SJCRH30 (cell line): Measurements from ENCODE around the gene CLMN. TPM values are rescaled to one million over a fixed set of nuclear protein-coding genes. Genes with fewer than 3 reads are reported as not detected.

Experiments used
- DNase-seq, 2 experiments: peaks; one replicate each; pipeline ENCODE4 v3.0.0-alpha.2; 2015 to 2020
- H3K27ac ChIP-seq: fragments of 250-450 bp; sonication (Bioruptor Pico); 2 replicates; pipeline ENCODE4 v1.5.1; 2020; ENCODE audit warnings: mild to moderate bottlenecking, moderate library complexity
- H3K27me3 ChIP-seq: fragments of 250-450 bp; sonication (Bioruptor Pico); 2 replicates; pipeline ENCODE4 v1.5.1; 2020; ENCODE audit warnings: mild to moderate bottlenecking, moderate library complexity
- H3K36me3 ChIP-seq: fragments of 250-450 bp; sonication (Bioruptor Pico); 2 replicates; pipeline ENCODE4 v1.5.1; 2020; ENCODE audit warnings: mild to moderate bottlenecking, moderate library complexity
- H3K4me1 ChIP-seq: fragments of 250-450 bp; sonication (Bioruptor Pico); 2 replicates; pipeline ENCODE4 v1.5.1; 2020; ENCODE audit warnings: mild to moderate bottlenecking, moderate library complexity
- H3K4me3 ChIP-seq: fragments of 250-450 bp; sonication (Bioruptor Pico); 2 replicates; pipeline ENCODE4 v1.5.1; 2020; ENCODE audit warnings: mild to moderate bottlenecking, moderate library complexity
- H3K9me3 ChIP-seq: fragments of 250-450 bp; sonication (Bioruptor Pico); replicated peaks from 2 replicates; pipeline ENCODE4 v1.5.1; 2020; ENCODE audit warnings: mild to moderate bottlenecking, moderate library complexity
- total RNA-seq: library from RNA; depleted of rRNA; stranded (reverse); fragments of >200 nt; shearing (Covaris generic); gene quantifications from 2 replicates; pipeline ENCODE4 v1.2.3, GENCODE V29; 2014

The CLMN gene
- total RNA-seq, 1 experiment from 2014 or later, result 29.0 TPM

DNA sequence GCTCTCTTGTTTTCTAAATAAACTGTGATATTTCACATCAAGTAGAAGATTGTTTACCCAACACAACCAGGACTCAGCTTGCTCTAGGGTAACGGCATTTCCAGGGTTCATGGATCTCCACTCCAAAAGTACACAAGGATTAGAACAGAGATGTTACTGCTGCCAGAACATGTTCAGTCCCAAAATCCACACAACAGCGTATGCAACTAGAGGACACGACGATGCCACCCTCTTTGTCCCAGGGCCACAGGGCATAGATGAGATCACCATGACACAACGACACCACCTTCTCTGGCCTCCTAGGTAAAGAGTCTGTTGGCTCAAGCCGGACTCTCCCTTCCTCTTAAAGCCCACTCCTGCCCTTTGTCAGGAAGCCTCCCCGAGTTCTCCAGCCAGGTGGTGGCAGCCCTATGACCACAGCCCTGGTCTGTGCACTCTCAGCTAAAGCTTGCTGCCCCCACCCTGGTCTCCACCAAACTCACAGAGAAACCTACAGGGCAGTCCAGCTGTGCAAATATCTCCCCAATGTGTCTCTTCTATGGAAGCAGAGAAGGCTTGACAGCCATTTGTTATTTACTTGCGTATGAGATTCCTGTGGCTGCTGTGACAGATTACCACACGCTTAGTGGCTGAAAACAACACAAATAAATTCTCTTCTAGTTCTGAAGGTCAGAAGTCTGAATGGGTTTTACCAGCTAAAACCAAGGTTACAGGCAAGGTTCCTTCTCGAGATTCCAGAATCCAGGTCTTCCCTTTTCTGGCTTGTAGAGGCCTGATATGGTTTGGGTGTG lies 10.3 kb downstream of the CLMN start:
- no peaks in the 10 kb centered on the region for H3K27me3 ChIP-seq
- H3K4me3 ChIP-seq, result no peak overlapping the region
- H3K27ac ChIP-seq, result no peak overlapping the region
- H3K4me1 ChIP-seq, result peaks cover 43% of the 10 kb centered on the region
- no peaks in the 10 kb centered on the region; the same call in 1 of the 2 replicates for H3K36me3 ChIP-seq
- peak in 1 of 2 experiments; percentile 34 for DNase-seq
- no peaks in the 10 kb centered on the region for H3K9me3 ChIP-seq

GRCh38 chr14:95308073-95308472 lies 11.6 kb downstream of the CLMN start:
- Histone ChIP-seq H3K36me3 (peaks cover 2% of the 10 kb centered on the region; the same call in 1 of the 2 replicates), H3K4me3 (no peak overlapping the region), H3K27me3 (no peaks in the 10 kb centered on the region)

DNA sequence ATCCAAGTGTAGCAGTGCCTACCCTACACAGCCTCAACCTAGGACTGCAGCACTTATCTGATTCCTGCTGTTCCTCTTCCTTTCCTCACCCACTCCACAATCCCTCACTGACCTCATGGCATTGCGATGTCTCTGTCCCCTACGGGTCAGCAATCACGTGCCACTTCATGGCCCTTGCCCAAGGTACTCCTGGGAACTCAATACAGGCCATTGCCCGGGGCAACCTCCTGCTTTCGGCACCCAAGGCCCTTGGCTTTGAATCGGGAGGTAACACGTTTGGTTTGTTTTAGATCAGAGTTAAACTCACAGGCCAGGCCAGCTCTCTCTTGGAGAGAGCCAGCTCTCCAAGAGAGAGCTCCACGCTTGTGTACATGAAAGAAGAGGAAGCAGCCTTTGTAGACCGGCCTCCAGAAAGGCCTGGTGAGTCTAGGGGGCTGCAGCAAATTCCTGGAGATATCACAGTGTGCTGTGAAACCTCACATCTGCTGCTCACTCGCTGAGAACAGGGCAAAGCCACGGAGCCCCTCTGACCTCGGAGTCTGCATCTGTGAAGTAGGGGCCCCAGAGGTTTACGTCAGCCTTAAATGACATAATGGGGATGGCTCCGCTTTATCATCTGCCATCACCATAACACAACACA lies 12.2 kb downstream of the CLMN start:
- Histone ChIP-seq H3K36me3 (peaks cover 2% of the 10 kb centered on the region; the same call in 1 of the 2 replicates), H3K4me3 (no peak overlapping the region), H3K27me3 (no peaks in the 10 kb centered on the region), H3K9me3 (no peaks in the 10 kb centered on the region), H3K4me1 (peaks cover 43% of the 10 kb centered on the region), H3K27ac (peak overlapping the region; percentile 19; the same call in 1 of the 2 replicates)
- DNase-seq, result peak; percentile 54 to 58

More at GRCh38 chr14:95308073-95308472, 11.6 kb downstream of the CLMN start:
- Histone ChIP-seq H3K9me3 (no peaks in the 10 kb centered on the region), H3K27ac (peak overlapping the region; percentile 19; the same call in 1 of the 2 replicates), H3K4me1 (peaks cover 38% of the 10 kb centered on the region)
- no peak for DNase-seq

DNA sequence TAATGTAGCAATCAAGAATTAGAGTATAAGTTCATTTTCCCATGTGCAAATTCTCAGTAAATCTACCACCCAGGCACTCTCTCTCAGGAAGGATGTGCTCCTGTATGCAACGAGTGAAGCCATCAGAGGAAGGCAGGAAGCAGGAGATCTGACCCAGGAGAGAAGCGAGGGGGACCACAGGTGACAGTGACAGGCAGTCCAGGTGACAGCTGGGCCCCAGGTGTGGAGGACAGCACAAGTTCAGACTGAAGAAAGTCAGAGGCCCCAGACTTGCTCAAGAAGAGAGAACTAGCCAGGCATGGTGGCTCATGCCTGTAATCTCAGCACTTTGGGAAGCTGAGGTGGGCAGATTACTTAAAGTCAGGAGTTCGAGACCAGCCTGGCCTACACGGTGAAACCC lies 13.8 kb downstream of the CLMN start:
- Histone ChIP-seq H3K4me1 (peaks cover 42% of the 10 kb centered on the region), H3K27me3 (no peaks in the 10 kb centered on the region), H3K27ac (no peak overlapping the region), H3K4me3 (no peak overlapping the region), H3K36me3 (peaks cover 2% of the 10 kb centered on the region; the same call in 1 of the 2 replicates), H3K9me3 (no peaks in the 10 kb centered on the region)
- DNase-seq, result no peak

- Histone ChIP-seq H3K27ac (no peak overlapping the region), H3K27me3 (no peaks in the 10 kb centered on the region), H3K9me3 (no peaks in the 10 kb centered on the region), H3K4me3 (no peak overlapping the region), H3K36me3 (peaks cover 2% of the 10 kb centered on the region; the same call in 1 of the 2 replicates), H3K4me1 (peaks cover 40% of the 10 kb centered on the region)
- DNase-seq, result no peak
Observed at GRCh38 chr14:95305145-95305544, 14.6 kb downstream of the CLMN start.

DNA sequence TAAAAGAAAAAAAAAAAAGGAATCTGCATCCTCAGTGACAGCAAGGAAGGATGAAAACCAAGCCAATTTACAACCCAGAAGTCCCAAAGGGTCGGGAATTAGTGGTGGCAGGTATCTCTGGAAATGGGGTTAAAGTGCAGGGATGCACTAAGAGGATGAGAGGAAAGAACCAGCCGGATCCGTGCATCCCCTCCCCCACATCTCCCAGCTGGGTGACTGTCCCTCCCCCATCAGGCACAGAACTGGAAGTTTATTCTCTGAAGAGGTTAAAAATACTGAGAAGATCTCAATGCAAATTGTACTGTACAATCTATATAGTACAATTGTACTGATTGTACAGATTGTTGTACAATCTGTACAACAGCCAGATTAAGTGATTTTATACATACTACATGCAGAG lies 15.4 kb downstream of the CLMN start:
- no peak for DNase-seq
- H3K27me3 ChIP-seq, result no peaks in the 10 kb centered on the region
- H3K9me3 ChIP-seq, result no peaks in the 10 kb centered on the region
- peaks cover 2% of the 10 kb centered on the region; the same call in 1 of the 2 replicates for H3K36me3 ChIP-seq
- no peak overlapping the region for H3K27ac ChIP-seq
- peaks cover 33% of the 10 kb centered on the region for H3K4me1 ChIP-seq
- H3K4me3 ChIP-seq, result no peak overlapping the region

GRCh38 chr14:95303552-95303951 lies 16.2 kb downstream of the CLMN start:
- no peak overlapping the region for H3K4me3 ChIP-seq
- no peaks in the 10 kb centered on the region for H3K9me3 ChIP-seq
- DNase-seq, result peak in 1 of 2 experiments; percentile 49
- peaks cover 2% of the 10 kb centered on the region; the same call in 1 of the 2 replicates for H3K36me3 ChIP-seq
- H3K27ac ChIP-seq, result no peak overlapping the region
- H3K27me3 ChIP-seq, result no peaks in the 10 kb centered on the region
- peaks cover 28% of the 10 kb centered on the region for H3K4me1 ChIP-seq

- DNase-seq, result peak in 1 of 2 experiments; percentile 49
- no peak overlapping the region for H3K27ac ChIP-seq
- no peaks in the 10 kb centered on the region for H3K9me3 ChIP-seq
- H3K4me1 ChIP-seq, result peaks cover 24% of the 10 kb centered on the region
- no peak overlapping the region for H3K4me3 ChIP-seq
- H3K27me3 ChIP-seq, result no peaks in the 10 kb centered on the region
- H3K36me3 ChIP-seq, result peaks cover 2% of the 10 kb centered on the region; the same call in 1 of the 2 replicates
Observed at GRCh38 chr14:95302667-95303506, 16.8 kb downstream of the CLMN start.

- no peaks in the 10 kb centered on the region for H3K27me3 ChIP-seq
- H3K4me1 ChIP-seq, result peaks cover 29% of the 10 kb centered on the region
- no peak overlapping the region for H3K4me3 ChIP-seq
- DNase-seq, result no peak
- H3K9me3 ChIP-seq, result no peaks in the 10 kb centered on the region
- no peak overlapping the region for H3K27ac ChIP-seq
- H3K36me3 ChIP-seq, result peaks cover 2% of the 10 kb centered on the region; the same call in 1 of the 2 replicates
Observed at GRCh38 chr14:95301527-95302187, 18.1 kb downstream of the CLMN start.

DNA sequence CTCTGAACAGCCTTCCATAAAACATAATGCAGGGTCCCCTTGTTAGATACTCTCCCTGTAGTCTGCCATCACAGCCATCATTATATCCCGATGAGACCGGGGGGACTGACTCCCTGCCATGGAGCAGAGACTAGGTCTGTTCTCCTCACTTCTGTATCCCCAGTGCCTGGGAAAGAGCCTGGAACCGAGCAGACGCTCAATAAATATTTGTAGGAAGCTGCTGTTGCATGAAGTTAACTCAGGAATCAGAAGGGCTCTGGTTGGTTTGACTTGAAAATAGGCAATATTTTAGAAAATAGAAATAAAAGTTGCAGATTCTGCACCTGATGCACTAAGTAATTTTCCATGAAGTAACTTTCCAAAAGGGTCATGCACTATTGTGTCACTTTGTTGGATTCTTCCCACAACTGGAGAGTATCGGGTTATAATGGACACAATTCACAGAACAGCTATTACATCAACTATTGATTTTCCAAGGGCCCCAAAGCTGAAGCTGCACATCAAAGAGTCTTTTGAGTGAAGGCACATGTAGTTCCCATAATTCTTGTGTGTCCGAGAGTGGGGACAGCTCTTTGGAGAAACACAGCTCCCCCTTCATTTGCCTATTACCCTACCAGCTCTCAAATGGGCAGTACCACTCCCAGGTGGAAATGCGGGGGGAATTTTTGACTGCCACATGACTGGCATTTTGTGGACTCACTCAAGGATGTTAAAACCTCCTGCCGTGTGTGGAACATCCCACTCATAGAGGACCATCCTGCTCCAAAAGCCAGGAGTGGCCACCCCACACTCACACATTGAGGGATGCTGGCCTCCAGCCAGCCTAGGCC lies 18.8 kb downstream of the CLMN start:
- Histone ChIP-seq H3K4me3 (no peak overlapping the region), H3K36me3 (0 out of 2 replicates have a peak, but pooled peaks cover 2% of the 10 kb centered on the region), H3K4me1 (peaks cover 35% of the 10 kb centered on the region), H3K27me3 (no peaks in the 10 kb centered on the region), H3K9me3 (no peaks in the 10 kb centered on the region), H3K27ac (no peak overlapping the region)
- no peak for DNase-seq

DNA sequence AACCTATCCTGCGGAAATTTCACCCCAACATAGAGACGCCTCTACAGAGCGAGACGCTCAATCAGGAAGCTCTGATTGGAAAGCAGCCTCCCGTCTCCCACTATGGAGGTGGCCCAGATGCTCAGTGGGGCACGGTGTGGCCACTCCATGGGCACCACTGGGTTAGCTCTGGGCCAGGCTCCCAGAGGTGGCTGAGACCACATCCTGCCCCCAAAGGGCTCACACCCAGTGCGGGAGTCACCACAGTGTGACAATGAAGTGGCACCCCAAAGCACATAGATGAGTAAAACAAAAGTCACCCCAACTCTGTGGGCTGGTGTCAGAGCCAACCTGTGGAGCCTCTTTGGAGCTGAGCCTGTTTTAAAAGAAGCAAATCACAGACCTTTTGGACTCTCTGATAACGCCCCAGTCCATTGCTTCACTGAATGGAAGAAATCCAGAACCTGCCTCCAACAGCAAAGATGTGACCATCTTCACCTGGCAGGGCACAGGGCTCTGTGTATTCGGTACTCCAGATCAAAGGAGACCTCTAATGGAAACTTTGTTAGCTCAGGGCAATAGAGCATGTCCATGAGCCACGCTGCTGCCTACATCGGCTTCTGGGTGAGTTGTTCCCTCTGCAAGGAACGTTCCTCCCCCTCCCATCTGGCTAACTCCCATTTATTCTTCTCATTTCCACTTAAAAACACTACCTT lies 19.6 kb downstream of the CLMN start:
- no peaks in the 10 kb centered on the region for H3K9me3 ChIP-seq
- peaks cover 37% of the 10 kb centered on the region for H3K4me1 ChIP-seq
- H3K27ac ChIP-seq, result no peak overlapping the region

DNA sequence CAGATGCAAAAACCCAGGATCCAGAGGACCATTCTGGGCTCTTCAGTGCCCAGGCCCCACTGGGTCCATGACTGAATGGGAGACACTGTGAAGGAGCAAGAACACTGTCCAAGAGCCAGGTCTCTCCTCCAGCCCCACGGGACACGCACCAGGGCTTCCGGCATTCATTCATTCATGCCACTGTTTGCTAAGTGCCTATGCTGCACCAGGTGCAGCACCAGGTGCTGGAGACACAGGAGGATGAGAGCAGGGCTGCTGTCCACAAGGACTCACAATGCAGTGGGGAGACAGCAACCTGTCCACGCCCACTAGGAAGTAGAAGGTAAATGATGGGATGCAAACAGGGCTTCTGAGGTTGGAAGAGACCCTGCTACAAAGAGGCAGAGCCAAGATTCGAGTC lies 20.4 kb downstream of the CLMN start:
- Histone ChIP-seq H3K4me3 (no peak overlapping the region), H3K27me3 (no peaks in the 10 kb centered on the region), H3K36me3 (0 out of 2 replicates have a peak, but pooled peaks cover 2% of the 10 kb centered on the region), H3K4me1 (peaks cover 39% of the 10 kb centered on the region), H3K9me3 (no peaks in the 10 kb centered on the region), H3K27ac (no peak overlapping the region)
- DNase-seq, result no peak

More for the DNA sequence above, 19.6 kb downstream of the CLMN start:
- Histone ChIP-seq H3K27me3 (no peaks in the 10 kb centered on the region), H3K4me3 (no peak overlapping the region), H3K36me3 (0 out of 2 replicates have a peak, but pooled peaks cover 2% of the 10 kb centered on the region)
- no peak for DNase-seq

GRCh38 chr14:95297832-95298231 lies 21.9 kb downstream of the CLMN start:
- H3K4me1 ChIP-seq, result peaks cover 28% of the 10 kb centered on the region
- no peaks in the 10 kb centered on the region for H3K27me3 ChIP-seq
- no peaks in the 10 kb centered on the region for H3K36me3 ChIP-seq
- H3K4me3 ChIP-seq, result no peak overlapping the region
- H3K27ac ChIP-seq, result no peak overlapping the region
- H3K9me3 ChIP-seq, result no peaks in the 10 kb centered on the region
- no peak for DNase-seq
